Endodermal cell (in vitro differentiated cells): Measurements from ENCODE around the gene HGFAC. TPM values are rescaled to one million over a fixed set of nuclear protein-coding genes. Genes with fewer than 3 reads are reported as not detected.

ENCODE experiments used
- DNase-seq: peaks from one replicate; pipeline ENCODE4 v3.0.0-alpha.2; 2017
- H3K27ac ChIP-seq: 2 replicates; pipeline ENCODE4 v1.5.1; 2013; ENCODE audit warnings: mild to moderate bottlenecking, low read depth, low read length, moderate library complexity
- H3K27me3 ChIP-seq: 2 replicates; pipeline ENCODE4 v1.6.1; 2013; ENCODE audit warnings: mild to moderate bottlenecking, low read length, moderate library complexity; ENCODE audit not compliant: insufficient read depth, control insufficient read depth, poor library complexity, severe bottlenecking
- H3K36me3 ChIP-seq: 2 replicates; pipeline ENCODE4 v1.7.0; 2013; ENCODE audit warnings: mild to moderate bottlenecking, low read length, moderate library complexity; ENCODE audit not compliant: control insufficient read depth, insufficient read depth
- H3K4me1 ChIP-seq: one replicate; pipeline ENCODE4 v1.7.0; 2013; ENCODE audit warnings: low read length; ENCODE audit not compliant: control insufficient read depth, insufficient read depth
- H3K4me3 ChIP-seq: 2 replicates; pipeline ENCODE4 v1.5.1; 2013; ENCODE audit warnings: mild to moderate bottlenecking, low read length, moderate library complexity
- H3K9ac ChIP-seq: 2 replicates; pipeline ENCODE4 v1.6.1; 2013; ENCODE audit warnings: mild to moderate bottlenecking, low read length, moderate library complexity; ENCODE audit not compliant: poor library complexity, severe bottlenecking; ENCODE audit errors: extremely low read depth
- H3K9me3 ChIP-seq: 2 replicates; pipeline ENCODE4 v1.6.1; 2013; ENCODE audit warnings: mild to moderate bottlenecking, low read length, moderate library complexity; ENCODE audit not compliant: control insufficient read depth
- H3K27ac Mint-ChIP-seq: 2 replicates; pipeline ENCODE4 v1.8.0; 2020; ENCODE audit warnings: mixed read lengths
- H3K27me3 Mint-ChIP-seq: 2 replicates; pipeline ENCODE4 v1.8.0; 2021; ENCODE audit warnings: mild to moderate bottlenecking, mixed read lengths; ENCODE audit not compliant: insufficient read depth
- H3K36me3 Mint-ChIP-seq: 2 replicates; pipeline ENCODE4 v1.8.0; 2020; ENCODE audit warnings: low read depth, mixed read lengths
- H3K4me1 Mint-ChIP-seq: 2 replicates; pipeline ENCODE4 v1.8.0; 2020; ENCODE audit warnings: mixed read lengths
- H3K4me3 Mint-ChIP-seq: 2 replicates; pipeline ENCODE4 v1.8.0; 2020; ENCODE audit warnings: mild to moderate bottlenecking, moderate library complexity, mixed read lengths
- H3K9me3 Mint-ChIP-seq: 2 replicates; pipeline ENCODE4 v1.8.0; 2020; ENCODE audit warnings: mild to moderate bottlenecking, mixed read lengths
- CTCF ChIP-seq: fragments of 200-600 bp; sonication (generic); conservative IDR thresholded peaks from 2 replicates; pipeline ENCODE4 v1.5.0; 2021; ENCODE audit warnings: antibody characterized with exemption, mild to moderate bottlenecking
- WGBS, 2 experiments: methylation state at CpG; one replicate each; pipeline versions ENCODE4 v1.1.5 to v1.1.7; 2013; ENCODE audit warnings: missing lambda C conversion rate in 2 of 2, mixed read lengths in 1 of 2; ENCODE audit not compliant: insufficient coverage in 1 of 2, insufficient read length in 1 of 2; 5-methylcytosine and 5-hydroxymethylcytosine counted together
- total RNA-seq, 2 donors: library from RNA; stranded (reverse); fragmentation: NEBNext Ultra II Directional in 1 of 2; extraction: Animal tissue kit (Norgen Biotek cat#: 25700) in 1 of 2; gene quantifications; 2 replicates in 1 of 2; 3 replicates in 1 of 2; pipeline ENCODE4 v1.2.1, GENCODE V29; 2021

The HGFAC gene
- total RNA-seq, 2 donors from 2014 or later: 0.46 TPM; not detected in 1

GRCh38 chr4:3424522-3425095 is 17.2 kb upstream of the HGFAC start:
- no peak overlapping the region for H3K4me3 ChIP-seq
- Mint-ChIP-seq H3K36me3 (peaks cover 7% of the 10 kb centered on the region), H3K27ac (no peak overlapping the region), H3K9me3 (no peaks in the 10 kb centered on the region), H3K27me3 (no peaks in the 10 kb centered on the region), H3K4me1 (no peaks in the 10 kb centered on the region), H3K4me3 (no peak overlapping the region)
- H3K9me3 ChIP-seq: no peaks in the 10 kb centered on the region
- no peaks in the 10 kb centered on the region for H3K27me3 ChIP-seq
- no peaks in the 10 kb centered on the region for H3K36me3 ChIP-seq
- 94 to 97% methylated on average over 14 to 20 of the region's 20 CpGs for WGBS, 2 experiments
- no peak overlapping the region for H3K27ac ChIP-seq
- no peak for TF ChIP-seq CTCF
- H3K9ac ChIP-seq: no peak overlapping the region
- H3K4me1 ChIP-seq: no peaks in the 10 kb centered on the region
- no peak for DNase-seq

GRCh38 chr4:3426465-3427133 is 15.2 kb upstream of the HGFAC start:
- Mint-ChIP-seq H3K27me3 (no peaks in the 10 kb centered on the region), H3K27ac (no peak overlapping the region), H3K4me3 (no peak overlapping the region), H3K36me3 (peaks cover 7% of the 10 kb centered on the region), H3K9me3 (no peaks in the 10 kb centered on the region), H3K4me1 (no peaks in the 10 kb centered on the region)
- Histone ChIP-seq H3K4me3 (no peak overlapping the region), H3K27me3 (no peaks in the 10 kb centered on the region), H3K4me1 (no peaks in the 10 kb centered on the region), H3K36me3 (no peaks in the 10 kb centered on the region), H3K9me3 (no peaks in the 10 kb centered on the region), H3K27ac (no peak overlapping the region), H3K9ac (no peak overlapping the region)
- TF ChIP-seq CTCF: no peak
- no peak for DNase-seq
- WGBS, 2 experiments: 93 to 94% methylated on average over 22 to 24 of the region's 24 CpGs

- H3K9me3 Mint-ChIP-seq: no peaks in the 10 kb centered on the region
- H3K4me3 ChIP-seq: no peak overlapping the region
- WGBS, 2 experiments: 94 to 95% methylated on average over 8 to 9 of the region's 9 CpGs
These were observed 14.7 kb upstream of the HGFAC start for GRCh38 chr4:3427134-3427476.

More at GRCh38 chr4:3427134-3427476, 14.7 kb upstream of the HGFAC start:
- no peak overlapping the region for H3K4me3 Mint-ChIP-seq
- Histone ChIP-seq H3K27ac (no peak overlapping the region), H3K27me3 (no peaks in the 10 kb centered on the region), H3K9me3 (no peaks in the 10 kb centered on the region), H3K9ac (no peak overlapping the region), H3K36me3 (no peaks in the 10 kb centered on the region), H3K4me1 (no peaks in the 10 kb centered on the region)
- H3K27ac Mint-ChIP-seq: no peak overlapping the region
- no peaks in the 10 kb centered on the region for H3K4me1 Mint-ChIP-seq
- no peaks in the 10 kb centered on the region for H3K27me3 Mint-ChIP-seq
- DNase-seq: no peak
- TF ChIP-seq CTCF: no peak
- H3K36me3 Mint-ChIP-seq: peaks cover 7% of the 10 kb centered on the region
